ENCODE results near the gene PHF2.

GRCh38 chr9:93699650-93700049, 123.3 kb downstream of the PHF2 start:
- no peak for TF ChIP-seq EZH2phosphoT487 (IDR thresholded peaks at IDR 0.05; ENCODE audit: unreplicated experiment)
- TF ChIP-seq CTCF (conservative IDR thresholded peaks at IDR 0.05; ENCODE audit: low read depth in 2 of 2), result no peak
- no peak for TF ChIP-seq EZH2 (IDR thresholded peaks at IDR 0.05; ENCODE audit: low read depth, unreplicated experiment)
- no peak for TF ChIP-seq CREB1 (CRISPR knock-in tag; IDR thresholded peaks at IDR 0.05; ENCODE audit: low read depth)
- no peak for TF ChIP-seq JUNB (IDR thresholded peaks at IDR 0.05; ENCODE audit: unreplicated experiment)
- TF ChIP-seq REST (IDR thresholded peaks at IDR 0.05; ENCODE audit: unreplicated experiment), result no peak
- TF ChIP-seq POLR2AphosphoS5 (IDR thresholded peaks at IDR 0.05; ENCODE audit: low read depth), result no peak
- no peak for TF ChIP-seq ETS1 (IDR thresholded peaks at IDR 0.05)
- no peak for TF ChIP-seq ZNF114 (CRISPR knock-in tag; IDR thresholded peaks at IDR 0.05)
- no peak for TF ChIP-seq NANOG (IDR thresholded peaks at IDR 0.05; ENCODE audit: borderline replicate concordance)
- no peak for TF ChIP-seq ZNF331 (CRISPR knock-in tag; IDR thresholded peaks at IDR 0.05; ENCODE audit: low read depth)
